ENCODE measurements around the gene DEFB128. TPM values are rescaled to one million over a fixed set of nuclear protein-coding genes. Genes with fewer than 3 reads are reported as not detected.

Gene DEFB128
- total RNA-seq, 1 experiment from 2014 or later = not detected

DNA sequence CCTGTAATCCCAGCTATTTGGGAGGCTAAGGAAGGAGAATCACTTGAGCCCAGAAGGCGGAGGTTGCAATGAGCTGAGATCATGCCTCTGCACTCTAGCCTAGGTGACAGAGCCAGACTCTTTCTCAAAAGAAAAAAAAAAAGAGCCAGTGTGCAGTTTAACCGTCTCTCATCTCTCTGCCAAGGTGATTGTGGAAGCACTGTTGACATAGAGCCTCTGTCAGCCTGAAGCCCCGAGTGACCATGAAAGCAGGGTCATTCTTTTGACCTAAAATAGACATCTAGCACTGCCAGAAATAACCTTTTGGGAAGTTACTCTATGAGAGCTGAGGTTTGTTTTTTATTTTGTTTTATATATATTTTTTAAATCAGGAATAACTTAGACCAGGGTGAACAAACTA, 24.9 kb downstream of the DEFB128 start:
- CTCF ChIA-PET = no interaction called here
- no peak overlapping the region for H3K4me3 ChIP-seq (ENCODE audit: low read depth, low read length, poor library complexity, severe bottlenecking)
- H3K9me3 ChIP-seq (ENCODE audit: low read depth, low read length, poor library complexity, severe bottlenecking) = no peaks in the 10 kb centered on the region
- POLR2A ChIA-PET (ENCODE audit: low non-redundant PET) = no interaction called here
- no peak for DNase-seq (ENCODE audit: low spot score)
- no peaks in the 10 kb centered on the region for H3K36me3 ChIP-seq (ENCODE audit: insufficient read depth, low read length, poor library complexity, severe bottlenecking)
- no peaks in the 10 kb centered on the region for H3K4me1 ChIP-seq (ENCODE audit: insufficient read depth, low read length, poor library complexity, severe bottlenecking)
- BruUV-seq (replicated peaks) = no TSS peak
- no peak overlapping the region for H3K27ac ChIP-seq (ENCODE audit: low read depth, low read length, poor library complexity, severe bottlenecking)
- intact Hi-C loops (cut with micrococcal nuclease; ENCODE audit: unreplicated experiment) = no loop called here
- TF ChIP-seq EZH2 (IDR thresholded peaks at IDR 0.05; ENCODE audit: borderline replicate concordance, low read depth, low read length, poor library complexity, severe bottlenecking) = no peak
- TF ChIP-seq, protein P1, sequence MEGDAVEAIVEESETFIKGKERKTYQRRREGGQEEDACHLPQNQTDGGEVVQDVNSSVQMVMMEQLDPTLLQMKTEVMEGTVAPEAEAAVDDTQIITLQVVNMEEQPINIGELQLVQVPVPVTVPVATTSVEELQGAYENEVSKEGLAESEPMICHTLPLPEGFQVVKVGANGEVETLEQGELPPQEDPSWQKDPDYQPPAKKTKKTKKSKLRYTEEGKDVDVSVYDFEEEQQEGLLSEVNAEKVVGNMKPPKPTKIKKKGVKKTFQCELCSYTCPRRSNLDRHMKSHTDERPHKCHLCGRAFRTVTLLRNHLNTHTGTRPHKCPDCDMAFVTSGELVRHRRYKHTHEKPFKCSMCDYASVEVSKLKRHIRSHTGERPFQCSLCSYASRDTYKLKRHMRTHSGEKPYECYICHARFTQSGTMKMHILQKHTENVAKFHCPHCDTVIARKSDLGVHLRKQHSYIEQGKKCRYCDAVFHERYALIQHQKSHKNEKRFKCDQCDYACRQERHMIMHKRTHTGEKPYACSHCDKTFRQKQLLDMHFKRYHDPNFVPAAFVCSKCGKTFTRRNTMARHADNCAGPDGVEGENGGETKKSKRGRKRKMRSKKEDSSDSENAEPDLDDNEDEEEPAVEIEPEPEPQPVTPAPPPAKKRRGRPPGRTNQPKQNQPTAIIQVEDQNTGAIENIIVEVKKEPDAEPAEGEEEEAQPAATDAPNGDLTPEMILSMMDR (conservative IDR thresholded peaks at IDR 0.05; ENCODE audit: low read depth, low read length) = no peak
- H3K27me3 ChIP-seq (replicated peaks; ENCODE audit: insufficient read depth, low read depth, low read length, poor library complexity) = peaks cover 42% of the 10 kb centered on the region

DNA sequence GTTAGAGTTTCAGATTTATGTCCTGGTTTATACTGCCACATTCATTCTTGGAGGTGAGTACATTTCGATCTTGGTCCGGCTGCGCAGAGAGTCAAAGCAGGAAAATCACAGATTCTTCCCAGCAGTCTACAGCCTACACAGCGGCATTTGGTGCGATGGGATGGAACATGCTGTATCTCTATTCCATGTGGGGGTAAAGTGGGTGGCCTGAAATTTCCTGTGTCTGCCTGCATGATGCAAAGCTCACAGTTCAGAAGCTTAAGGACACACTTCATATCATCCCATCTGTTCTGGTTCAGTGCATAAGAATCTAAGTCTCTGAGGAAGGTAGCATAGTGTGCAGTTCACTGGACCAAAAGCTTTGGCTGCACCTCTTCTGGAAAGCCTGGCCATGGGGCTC, 32.4 kb downstream of the DEFB128 start, which contains the start of gene DEFB127:
Gene DEFB127 (plus strand): TSS at position 301 of the 400 bp plus-strand sequence. CDS start 91 bp downstream, at position 392.
- ChIA-PET POLR2A (ENCODE audit: low non-redundant PET) (no interaction called here), CTCF (no interaction called here)
- H3K4me3 ChIP-seq (ENCODE audit: low read depth, low read length, poor library complexity, severe bottlenecking) = no peak within 1 kb of the TSS
- no peaks in the 10 kb centered on the region for H3K9me3 ChIP-seq (ENCODE audit: low read depth, low read length, poor library complexity, severe bottlenecking)
- no TSS peak for BruUV-seq (replicated peaks)
- DNase-seq (ENCODE audit: low spot score) = no peak
- TF ChIP-seq EZH2 (IDR thresholded peaks at IDR 0.05; ENCODE audit: borderline replicate concordance, low read depth, low read length, poor library complexity, severe bottlenecking) = no peak
- TF ChIP-seq, protein P1 (conservative IDR thresholded peaks at IDR 0.05; ENCODE audit: low read depth, low read length) = no peak
- H3K27ac ChIP-seq (ENCODE audit: low read depth, low read length, poor library complexity, severe bottlenecking) = no peak within 1 kb of the TSS
- H3K36me3 ChIP-seq (ENCODE audit: insufficient read depth, low read length, poor library complexity, severe bottlenecking) = no peaks in the 10 kb centered on the region
- intact Hi-C loops (cut with micrococcal nuclease; ENCODE audit: unreplicated experiment) = no loop called here
- peaks cover 27% of the 10 kb centered on the region for H3K27me3 ChIP-seq (replicated peaks; ENCODE audit: insufficient read depth, low read depth, low read length, poor library complexity)
- H3K4me1 ChIP-seq (ENCODE audit: insufficient read depth, low read length, poor library complexity, severe bottlenecking) = no peaks in the 10 kb centered on the region

GRCh38 chr20:152131-152530, 37.4 kb downstream of the DEFB128 start:
- CTCF ChIA-PET = no interaction called here
- no peak overlapping the region for H3K27ac ChIP-seq (ENCODE audit: low read depth, low read length, poor library complexity, severe bottlenecking)
- intact Hi-C loops (cut with micrococcal nuclease; ENCODE audit: unreplicated experiment) = no loop called here
- no peak overlapping the region for H3K4me3 ChIP-seq (ENCODE audit: low read depth, low read length, poor library complexity, severe bottlenecking)
- no TSS peak for BruUV-seq (replicated peaks)
- H3K27me3 ChIP-seq (replicated peaks; ENCODE audit: insufficient read depth, low read depth, low read length, poor library complexity) = peaks cover 16% of the 10 kb centered on the region
- no peaks in the 10 kb centered on the region for H3K9me3 ChIP-seq (ENCODE audit: low read depth, low read length, poor library complexity, severe bottlenecking)
- no peaks in the 10 kb centered on the region for H3K4me1 ChIP-seq (ENCODE audit: insufficient read depth, low read length, poor library complexity, severe bottlenecking)
- TF ChIP-seq, protein P1 (conservative IDR thresholded peaks at IDR 0.05; ENCODE audit: low read depth, low read length) = no peak
- no peak for TF ChIP-seq EZH2 (IDR thresholded peaks at IDR 0.05; ENCODE audit: borderline replicate concordance, low read depth, low read length, poor library complexity, severe bottlenecking)
- H3K36me3 ChIP-seq (ENCODE audit: insufficient read depth, low read length, poor library complexity, severe bottlenecking) = no peaks in the 10 kb centered on the region
- POLR2A ChIA-PET (ENCODE audit: low non-redundant PET) = no interaction called here
- no peak for DNase-seq (ENCODE audit: low spot score)

All from A673 (cell line).